SK-N-SH (cell line): ENCODE measurements around the gene RAB21.

ENCODE experiments used
- CTCF ChIP-seq: fragments of 200-600 bp; sonication (generic); IDR thresholded peaks from 2 replicates; pipeline ENCODE4 v1.6.1; 2017; ENCODE audit warnings: antibody characterized with exemption, mild to moderate bottlenecking, moderate library complexity
- EP300 ChIP-seq, 2 experiments: IDR thresholded peaks; 2 replicates each; pipeline versions ENCODE4 v1.4.0 to v1.6.1; 2012; ENCODE audit warnings: borderline replicate concordance in 1 of 2, low read depth in 1 of 2, low read length in 1 of 2
- FOXJ3 ChIP-seq: sonication (generic); formaldehyde crosslinking; IDR thresholded peaks from 2 replicates; pipeline ENCODE4 v1.5.1; 2020; ENCODE audit warnings: mild to moderate bottlenecking, missing genetic modification reagents
- TCF12 ChIP-seq: IDR thresholded peaks from 2 replicates; pipeline ENCODE4 v1.4.0; 2012

- TF ChIP-seq TCF12 (no peak), CTCF (no peak), FOXJ3 (no peak), EP300 (IDR thresholded peaks at IDR 0.05; ENCODE audit: borderline replicate concordance in 1 of 2, low read depth in 1 of 2, low read length in 1 of 2) (no peak)
These were observed 34.9 kb upstream of the RAB21 start for GRCh38 chr12:71719647-71720370.
